WI38 (cell line): Measurements from ENCODE around the gene P2RY14.

Experiments
- H3K4me3 ChIP-seq: 2 replicates; pipeline ENCODE4 v1.5.1; 2011; ENCODE audit warnings: low read depth, mild to moderate bottlenecking, control low read depth, low read length
- TF ChIP-seq, protein P1 (sequence below): IDR thresholded peaks from 2 replicates; pipeline ENCODE4 v1.5.1; 2012; ENCODE audit warnings: low read depth, mild to moderate bottlenecking, control low read depth, low read length

Gene P2RY14

DNA sequence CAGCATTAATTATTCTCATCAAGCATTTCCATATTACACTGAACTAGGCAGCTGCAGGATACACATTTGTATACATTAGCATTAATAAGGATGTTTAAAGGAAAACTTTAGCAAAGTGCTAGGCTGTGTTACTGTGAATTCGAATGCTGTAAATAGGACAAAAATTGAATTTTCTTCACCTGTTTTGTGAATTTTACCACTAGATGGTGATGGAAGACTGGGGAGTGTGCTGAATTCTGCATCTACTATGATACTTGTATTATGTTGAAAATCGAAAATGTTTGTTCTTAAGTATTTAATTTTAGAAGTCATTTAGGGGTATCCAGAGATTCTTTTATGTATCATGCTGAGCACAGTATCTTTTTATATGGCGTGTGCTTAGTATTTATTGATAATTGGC is 12.3 kb upstream of the P2RY14 start:
- no peak overlapping the region for H3K4me3 ChIP-seq

DNA sequence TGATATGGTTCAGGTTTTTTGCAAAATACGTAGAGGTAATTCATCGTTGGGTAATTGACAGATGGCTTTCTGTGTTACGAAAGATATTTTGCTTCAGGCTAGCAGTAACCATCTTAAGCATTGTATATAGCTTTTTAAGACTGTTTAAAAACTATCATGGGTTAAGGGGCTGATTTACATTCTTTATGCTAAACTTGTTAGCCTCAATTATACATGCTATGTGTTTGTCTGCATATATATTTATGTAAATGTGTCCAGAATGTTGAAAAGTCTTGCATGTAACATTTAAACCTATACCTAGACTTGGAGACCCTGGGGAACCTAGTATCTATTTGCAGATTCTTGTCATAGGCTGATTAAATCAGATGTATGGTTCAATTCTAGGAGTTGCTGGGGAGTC is 11.1 kb upstream of the P2RY14 start:
- H3K4me3 ChIP-seq = no peak overlapping the region
- TF ChIP-seq, protein P1, sequence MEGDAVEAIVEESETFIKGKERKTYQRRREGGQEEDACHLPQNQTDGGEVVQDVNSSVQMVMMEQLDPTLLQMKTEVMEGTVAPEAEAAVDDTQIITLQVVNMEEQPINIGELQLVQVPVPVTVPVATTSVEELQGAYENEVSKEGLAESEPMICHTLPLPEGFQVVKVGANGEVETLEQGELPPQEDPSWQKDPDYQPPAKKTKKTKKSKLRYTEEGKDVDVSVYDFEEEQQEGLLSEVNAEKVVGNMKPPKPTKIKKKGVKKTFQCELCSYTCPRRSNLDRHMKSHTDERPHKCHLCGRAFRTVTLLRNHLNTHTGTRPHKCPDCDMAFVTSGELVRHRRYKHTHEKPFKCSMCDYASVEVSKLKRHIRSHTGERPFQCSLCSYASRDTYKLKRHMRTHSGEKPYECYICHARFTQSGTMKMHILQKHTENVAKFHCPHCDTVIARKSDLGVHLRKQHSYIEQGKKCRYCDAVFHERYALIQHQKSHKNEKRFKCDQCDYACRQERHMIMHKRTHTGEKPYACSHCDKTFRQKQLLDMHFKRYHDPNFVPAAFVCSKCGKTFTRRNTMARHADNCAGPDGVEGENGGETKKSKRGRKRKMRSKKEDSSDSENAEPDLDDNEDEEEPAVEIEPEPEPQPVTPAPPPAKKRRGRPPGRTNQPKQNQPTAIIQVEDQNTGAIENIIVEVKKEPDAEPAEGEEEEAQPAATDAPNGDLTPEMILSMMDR = no peak

More for the DNA sequence above, 12.3 kb upstream of the P2RY14 start:
- TF ChIP-seq, protein P1 = no peak; the same call in 1 of the 2 replicates

GRCh38 chr3:151285940-151286339 is 7.6 kb upstream of the P2RY14 start:
- H3K4me3 ChIP-seq = no peak overlapping the region
- TF ChIP-seq, protein P1 = no peak

GRCh38 chr3:151283907-151284461 is 5.6 kb upstream of the P2RY14 start:
- TF ChIP-seq, protein P1 = no peak
- no peak overlapping the region for H3K4me3 ChIP-seq

GRCh38 chr3:151283387-151283786 is 5.0 kb upstream of the P2RY14 start:
- no peak overlapping the region for H3K4me3 ChIP-seq
- TF ChIP-seq, protein P1 = no peak

DNA sequence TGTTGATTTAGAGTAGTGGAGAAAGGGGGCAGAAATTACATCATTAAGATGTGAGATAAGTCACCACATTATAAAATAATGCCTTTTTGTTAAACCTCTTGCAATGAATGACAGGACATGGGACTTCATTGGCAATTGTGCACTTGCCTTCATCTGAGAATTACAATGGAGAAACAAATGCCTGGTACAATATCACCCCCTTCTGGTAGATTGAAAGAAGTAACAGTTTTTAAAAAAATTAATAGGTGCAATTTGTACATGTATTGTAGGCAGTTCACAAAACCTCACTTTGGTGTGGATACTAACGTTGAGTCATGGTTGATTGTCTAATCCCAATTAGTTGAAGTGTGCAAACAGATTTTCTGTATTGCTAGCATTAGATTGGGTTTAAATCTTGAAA is 4.6 kb upstream of the P2RY14 start:
- TF ChIP-seq, protein P1 = no peak; the same call in 1 of the 2 replicates

GRCh38 chr3:151281671-151282324 is 3.5 kb upstream of the P2RY14 start:
- TF ChIP-seq, protein P1 = no peak
- H3K4me3 ChIP-seq = no peak overlapping the region

More for the DNA sequence above, 4.6 kb upstream of the P2RY14 start:
- H3K4me3 ChIP-seq = no peak overlapping the region
